ENCODE measurements around the gene SERTAD4. TPM values are rescaled to one million over a fixed set of nuclear protein-coding genes. Genes with fewer than 3 reads are reported as not detected.

Gene SERTAD4
- total and polyA plus RNA-seq, 10 of the 15 experiments (the other 5 are each of a cell fraction or from before 2014, with no cell fraction given) = not detected

- BruUV-seq (replicated peaks) = no TSS peak
- no peaks in the 10 kb centered on the region for H3K79me2 ChIP-seq (ENCODE audit: control insufficient read depth, insufficient read depth, low read length)
- H3K4me3 ChIP-seq = no peak overlapping the region
- H3K9me3 ChIP-seq (replicated peaks; ENCODE audit: control insufficient read depth, insufficient read depth, low read length) = no peaks in the 10 kb centered on the region
- peaks cover 0 to 8% of the 10 kb centered on the region in 2 experiments for H3K27me3 ChIP-seq (replicated peaks in 1 of 2; ENCODE audit: control insufficient read depth in 2 of 2, insufficient read depth in 2 of 2, low read length in 1 of 2)
- POLR2A ChIA-PET = no interaction called here
- H3K9ac ChIP-seq (ENCODE audit: control insufficient read depth, insufficient read depth, low read length) = no peak overlapping the region
- no peaks in the 10 kb centered on the region for H3K36me3 ChIP-seq (ENCODE audit: control insufficient read depth in 2 of 2, insufficient read depth in 2 of 2, low read length in 1 of 2)
- H2AFZ ChIP-seq (ENCODE audit: control insufficient read depth, low read depth, low read length) = no peak overlapping the region
- RAD21 ChIA-PET (ENCODE audit: unreplicated experiment) = no interaction called here
- no peak for DNase-seq (ENCODE audit: low read depth, low spot score)
- H3K4me2 ChIP-seq (ENCODE audit: control insufficient read depth, insufficient read depth) = no peak overlapping the region
- intact Hi-C loops (cut with micrococcal nuclease; ENCODE audit: unreplicated experiment) = no loop called here
- no peak for ATAC-seq
- no peak overlapping the region for H3K27ac ChIP-seq (ENCODE audit: control insufficient read depth, insufficient read depth)
- no peak for FAIRE-seq
- 17% methylated on average over 5 of the region's 5 CpGs for WGBS (ENCODE audit: insufficient coverage, insufficient replicate concordance, low lambda C conversion rate, missing lambda C conversion rate)
- TF ChIP-seq STAT1 (conservative IDR thresholded peaks at IDR 0.05) = no peak
- no peak for TF ChIP-seq POLR2AphosphoS2 (IDR thresholded peaks at IDR 0.05; ENCODE audit: low read depth, low read length)
- TF ChIP-seq HDAC2 (IDR thresholded peaks at IDR 0.05) = no peak
- no peak for TF ChIP-seq USF2 (IDR thresholded peaks at IDR 0.05; ENCODE audit: borderline replicate concordance, low read depth, low read length)
- TF ChIP-seq NBN (IDR thresholded peaks at IDR 0.05) = no peak
- no peak for TF ChIP-seq ZBTB11 (CRISPR knock-in tag; IDR thresholded peaks at IDR 0.05)
- TF ChIP-seq IRF5 (IDR thresholded peaks at IDR 0.05; ENCODE audit: borderline replicate concordance) = no peak
- TF ChIP-seq LARP7 (IDR thresholded peaks at IDR 0.05) = no peak
- TF ChIP-seq TCF12 (IDR thresholded peaks at IDR 0.05; ENCODE audit: low read depth, low read length) = no peak
- TF ChIP-seq SUZ12 (IDR thresholded peaks at IDR 0.05; ENCODE audit: unreplicated experiment) = no peak
- no peak for TF ChIP-seq CBX3 (IDR thresholded peaks at IDR 0.05; ENCODE audit: borderline replicate concordance, low read depth)
- TF ChIP-seq CTCF (IDR thresholded peaks at IDR 0.05 in 2 of 3, conservative IDR thresholded peaks at IDR 0.05 in 1 of 3; ENCODE audit: control insufficient read depth in 2 of 3, extremely low read depth in 1 of 3, insufficient read depth in 1 of 3, low read depth in 3 of 3, low read length in 3 of 3) = no peak
- TF ChIP-seq KDM1A (IDR thresholded peaks at IDR 0.05; ENCODE audit: borderline replicate concordance) = no peak
- CTCF ChIA-PET = no interaction called here
- no peaks in the 10 kb centered on the region for H3K4me1 ChIP-seq (ENCODE audit: control insufficient read depth, insufficient read depth, low read length)
- SMC1A ChIA-PET (ENCODE audit: uncharacterized antibody, unreplicated experiment) = no interaction called here
- in situ Hi-C loops (cut with MboI) = no loop called here
- no peaks in the 10 kb centered on the region for H4K20me1 ChIP-seq (ENCODE audit: control insufficient read depth, insufficient read depth)
Observed at GRCh38 chr1:210237479-210237878, 4.9 kb downstream of the SERTAD4 start.
